Caco-2 (cell line): ENCODE measurements around the gene SIT1. TPM values are rescaled to one million over a fixed set of nuclear protein-coding genes. Genes with fewer than 3 reads are reported as not detected.

ENCODE experiments used
- BruUV-seq: library from RNA; stranded (reverse); fragments of 400-500 nt; replicated peaks from 2 replicates; lab custom pipeline; 2021; lab: Mats Ljungman, UMichigan
- CTCF ChIA-PET: fragments of 300-600 bp; sonication (Branson Sonifier 250); formaldehyde crosslinking; loops from one replicate; lab custom pipeline; 2022; ENCODE audit warnings: antibody characterized with exemption; lab: Charles Lee
- POLR2A ChIA-PET: fragments of 300-600 bp; sonication (Branson Sonifier 250); formaldehyde crosslinking; loops from one replicate; lab custom pipeline; 2022; ENCODE audit warnings: antibody characterized with exemption; lab: Charles Lee
- DNase-seq, 2 experiments: peaks; one replicate each; pipeline versions ENCODE4 v3.0.0 to v3.0.0-alpha.2; 2020 to 2022
- H3K27me3 ChIP-seq: replicated peaks from 2 replicates; pipeline ENCODE4 v1.6.0; 2011; ENCODE audit warnings: low read length; ENCODE audit not compliant: control insufficient read depth, insufficient read depth
- H3K36me3 ChIP-seq: 2 replicates; pipeline ENCODE4 v1.5.1; 2011; ENCODE audit warnings: low read length; ENCODE audit not compliant: control insufficient read depth, insufficient read depth
- H3K4me1 ChIP-seq: fragments of 250-450 bp; sonication (Bioruptor Pico); 2 replicates; pipeline ENCODE4 v1.5.1; 2020; ENCODE audit warnings: mild to moderate bottlenecking
- H3K4me3 ChIP-seq: 2 replicates; pipeline ENCODE4 v1.5.1; 2011; ENCODE audit warnings: low read depth, mild to moderate bottlenecking, control low read depth, low read length
- H3K9me3 ChIP-seq: fragments of 250-450 bp; sonication (Bioruptor Pico); 2 replicates; pipeline ENCODE4 v1.5.1; 2020; ENCODE audit warnings: mild to moderate bottlenecking, moderate library complexity
- H3K27ac Mint-ChIP-seq: one replicate; pipeline ENCODE4 v1.8.0; 2022; ENCODE audit warnings: mixed read lengths; ENCODE audit not compliant: unreplicated experiment
- H3K27me3 Mint-ChIP-seq: one replicate; pipeline ENCODE4 v1.8.0; 2022; ENCODE audit warnings: mixed read lengths; ENCODE audit not compliant: insufficient read depth, unreplicated experiment
- H3K36me3 Mint-ChIP-seq: one replicate; pipeline ENCODE4 v1.8.0; 2022; ENCODE audit warnings: mild to moderate bottlenecking, mixed read lengths; ENCODE audit not compliant: insufficient read depth, unreplicated experiment
- H3K4me1 Mint-ChIP-seq: one replicate; pipeline ENCODE4 v1.8.0; 2022; ENCODE audit warnings: low read depth, mixed read lengths; ENCODE audit not compliant: unreplicated experiment
- H3K4me3 Mint-ChIP-seq: one replicate; pipeline ENCODE4 v1.8.0; 2022; ENCODE audit warnings: mild to moderate bottlenecking, moderate library complexity, mixed read lengths; ENCODE audit not compliant: unreplicated experiment
- H3K9me3 Mint-ChIP-seq: one replicate; pipeline ENCODE4 v1.8.0; 2022; ENCODE audit warnings: mixed read lengths; ENCODE audit not compliant: unreplicated experiment
- CTCF ChIP-seq, 2 experiments: fragments of 200-600 bp in 1 of 2; IDR thresholded peaks; 1 replicate in 1 of 2; 2 replicates in 1 of 2; pipeline versions ENCODE4 v1.5.1 to v1.8.0; 2011 to 2022; ENCODE audit warnings: antibody characterized with exemption in 1 of 2, control low read depth in 1 of 2, inconsistent platforms in 1 of 2, low read depth in 1 of 2, low read length in 1 of 2, mild to moderate bottlenecking in 1 of 2, moderate library complexity in 1 of 2; ENCODE audit not compliant: insufficient read depth in 1 of 2, severe bottlenecking in 1 of 2, unreplicated experiment in 1 of 2
- intact Hi-C: fragments of 100-400 bp; cut with micrococcal nuclease; formaldehyde crosslinking; loops from one replicate; pipeline ENCODE4 v1.10.0; 2022; ENCODE audit not compliant: unreplicated experiment
- total RNA-seq: library from RNA; stranded (reverse); gene quantifications from 2 replicates; pipeline ENCODE4 v1.2.3, GENCODE V29; 2022

Gene SIT1
- total RNA-seq, 1 experiment from 2014 or later: not detected

- ChIA-PET CTCF (interaction anchor here (0.7 to 1.0 kb wide), 2 partner anchors 8 to 317 kb away, joined by 4 to 6 read pairs; no protein-coding TSS in a partner anchor), POLR2A (no interaction called here)
- no peak for DNase-seq
- Mint-ChIP-seq H3K36me3 (peaks cover 14% of the 10 kb centered on the region), H3K4me3 (peak overlapping the region; percentile 80), H3K27me3 (no peaks in the 10 kb centered on the region), H3K27ac (peak overlapping the region; percentile 51), H3K9me3 (no peaks in the 10 kb centered on the region), H3K4me1 (peaks cover 8% of the 10 kb centered on the region)
- no peak for TF ChIP-seq CTCF (IDR thresholded peaks at IDR 0.05; ENCODE audit: insufficient read depth in 1 of 2, low read depth in 1 of 2, low read length in 1 of 2, severe bottlenecking in 1 of 2, unreplicated experiment in 1 of 2)
- Histone ChIP-seq H3K9me3 (no peaks in the 10 kb centered on the region), H3K27me3 (no peaks in the 10 kb centered on the region), H3K4me1 (peaks cover 25% of the 10 kb centered on the region), H3K36me3 (no peaks in the 10 kb centered on the region), H3K4me3 (no peak overlapping the region)
- intact Hi-C loops: no loop called here
- BruUV-seq: no TSS peak
Observed at GRCh38 chr9:35688558-35689541, 38.1 kb upstream of the SIT1 start.

- H3K4me3 Mint-ChIP-seq: no peak overlapping the region
- peaks cover 14% of the 10 kb centered on the region for H3K36me3 Mint-ChIP-seq
- CTCF ChIA-PET: interaction anchor here (1.0 kb wide), 1 partner anchor 8 kb away, joined by 6 read pairs; no protein-coding TSS in a partner anchor
- Histone ChIP-seq H3K4me3 (no peak overlapping the region), H3K36me3 (no peaks in the 10 kb centered on the region), H3K9me3 (no peaks in the 10 kb centered on the region), H3K4me1 (peaks cover 25% of the 10 kb centered on the region), H3K27me3 (no peaks in the 10 kb centered on the region)
- H3K27me3 Mint-ChIP-seq: no peaks in the 10 kb centered on the region
- intact Hi-C loops: no loop called here
- TF ChIP-seq CTCF (IDR thresholded peaks at IDR 0.05; ENCODE audit: insufficient read depth in 1 of 2, low read depth in 1 of 2, low read length in 1 of 2, severe bottlenecking in 1 of 2, unreplicated experiment in 1 of 2): no peak
- no TSS peak for BruUV-seq
- H3K4me1 Mint-ChIP-seq: peaks cover 8% of the 10 kb centered on the region
- no peak overlapping the region for H3K27ac Mint-ChIP-seq
- no peaks in the 10 kb centered on the region for H3K9me3 Mint-ChIP-seq
- POLR2A ChIA-PET: interaction anchor here (0.6 kb wide), 1 partner anchor 60 kb away, joined by 3 read pairs; no protein-coding TSS in a partner anchor
- DNase-seq: no peak
Observed at GRCh38 chr9:35687972-35688557, 37.3 kb upstream of the SIT1 start.

- no TSS peak for BruUV-seq
- no peaks in the 10 kb centered on the region for H3K27me3 ChIP-seq
- no peak for TF ChIP-seq CTCF (IDR thresholded peaks at IDR 0.05; ENCODE audit: insufficient read depth in 1 of 2, low read depth in 1 of 2, low read length in 1 of 2, severe bottlenecking in 1 of 2, unreplicated experiment in 1 of 2)
- intact Hi-C loops: no loop called here
- H3K4me3 Mint-ChIP-seq: no peak overlapping the region
- peaks cover 25% of the 10 kb centered on the region for H3K4me1 ChIP-seq
- no peak overlapping the region for H3K27ac Mint-ChIP-seq
- ChIA-PET CTCF (no interaction called here), POLR2A (interaction anchor here (0.6 kb wide), 1 partner anchor 61 kb away, joined by 3 read pairs; no protein-coding TSS in a partner anchor)
- no peak overlapping the region for H3K4me3 ChIP-seq
- peaks cover 14% of the 10 kb centered on the region for H3K36me3 Mint-ChIP-seq
- H3K9me3 Mint-ChIP-seq: no peaks in the 10 kb centered on the region
- no peaks in the 10 kb centered on the region for H3K9me3 ChIP-seq
- H3K27me3 Mint-ChIP-seq: no peaks in the 10 kb centered on the region
- peaks cover 8% of the 10 kb centered on the region for H3K4me1 Mint-ChIP-seq
- H3K36me3 ChIP-seq: no peaks in the 10 kb centered on the region
- no peak for DNase-seq
Observed at GRCh38 chr9:35687306-35687705, 36.6 kb upstream of the SIT1 start.
